ENCODE measurements around the gene HSF5. TPM values are rescaled to one million over a fixed set of nuclear protein-coding genes. Genes with fewer than 3 reads are reported as not detected.
A peak's percentile ranks its signal among the peaks of the same experiment; 100 is the strongest.
"Not testable (repeated sequence)": the region's sequence is repeated elsewhere in the genome, so short reads cannot be mapped to it uniquely, and the experiment has no call there.

The HSF5 gene
- polyA plus RNA-seq, 3 donors, result 0.07 TPM; not detected in 2

DNA sequence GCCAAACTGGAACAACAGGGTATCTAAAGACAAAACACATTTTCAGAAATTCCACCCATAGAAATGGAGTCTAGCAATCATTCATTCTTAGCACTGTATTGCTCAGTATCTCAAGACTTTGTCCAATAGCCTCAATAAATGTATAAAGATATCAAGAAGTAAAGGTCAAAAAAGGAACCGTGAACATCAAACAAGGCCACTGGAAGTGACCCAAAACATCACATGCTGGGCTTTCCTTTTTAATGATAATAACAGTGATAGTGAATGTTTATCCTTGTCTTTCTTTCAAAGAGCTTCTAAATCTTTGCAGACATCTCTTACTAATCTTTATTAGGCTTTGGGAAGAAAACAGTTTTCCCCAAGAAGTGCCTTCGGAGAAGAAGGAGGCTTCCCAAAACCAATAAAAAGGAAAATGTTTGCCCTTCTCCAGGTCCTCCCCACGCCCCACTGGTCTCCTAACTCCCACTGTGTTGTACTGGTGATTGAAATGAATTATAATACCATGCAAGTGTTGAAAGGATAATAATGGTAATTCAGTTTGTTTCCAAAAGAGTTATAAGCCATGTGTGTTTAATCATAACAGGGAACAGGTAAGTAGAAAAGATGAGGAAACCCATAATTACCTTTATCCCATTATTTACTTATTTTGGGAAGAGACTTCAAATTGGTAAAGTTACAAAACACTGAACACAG lies 89.5 kb downstream of the HSF5 start:
- intact Hi-C loops (cut with micrococcal nuclease), result no loop called here
- no peaks in the 10 kb centered on the region for H3K9me3 ChIP-seq (replicated peaks in 1 of 2; ENCODE audit: control insufficient read depth in 1 of 2, insufficient read depth in 1 of 2, low read length in 2 of 2)
- H3K27me3 Mint-ChIP-seq (ENCODE audit: low read depth in 3 of 3), result peaks cover 6 to 30% (median 10%) of the 10 kb centered on the region in 3 donors
- no peaks in the 10 kb centered on the region for H3K4me1 ChIP-seq (ENCODE audit: control insufficient read depth in 1 of 2, insufficient read depth in 2 of 2, low read length in 2 of 2)
- DNase-seq, result no peak
- H3K4me1 Mint-ChIP-seq, result no peaks in the 10 kb centered on the region
- H3K36me3 Mint-ChIP-seq, result no peaks in the 10 kb centered on the region
- TF ChIP-seq CTCF (IDR thresholded peaks at IDR 0.05), result no peak
- no CpG with 5 or more reads among the region's 3 CpGs for WGBS (ENCODE audit: insufficient coverage)
- no peak overlapping the region for H3K4me2 ChIP-seq (replicated peaks; ENCODE audit: extremely low read depth, low read length, poor library complexity, severe bottlenecking)
- H2AFZ ChIP-seq (ENCODE audit: insufficient read depth, low read depth, low read length, poor library complexity, severe bottlenecking), result no peak overlapping the region
- peak overlapping the region in 1 of 2 donors; percentile 10 for H3K4me3 Mint-ChIP-seq
- peaks cover 0 to 2% (median 0%) of the 10 kb centered on the region in 7 donors for H3K9me3 Mint-ChIP-seq
- H3K79me2 ChIP-seq (ENCODE audit: insufficient read depth, low read length), result no peaks in the 10 kb centered on the region
- no peak overlapping the region for H3K9ac ChIP-seq (ENCODE audit: insufficient read depth, low read length, poor library complexity, severe bottlenecking)
- no peak overlapping the region for H3K27ac ChIP-seq (ENCODE audit: low read depth in 1 of 2, low read length in 2 of 2)
- H3K27me3 ChIP-seq (ENCODE audit: control insufficient read depth in 2 of 2, insufficient read depth in 2 of 2, low read length in 2 of 2), result peaks cover 0 to 6% of the 10 kb centered on the region in 2 donors
- H3K4me3 ChIP-seq (replicated peaks in 1 of 3; ENCODE audit: low read depth in 2 of 3, low read length in 3 of 3), result no peak overlapping the region
- no peak overlapping the region for H3K27ac Mint-ChIP-seq
- H4K20me1 ChIP-seq (ENCODE audit: insufficient read depth, low read length), result no peaks in the 10 kb centered on the region
- H3K36me3 ChIP-seq (replicated peaks in 1 of 2; ENCODE audit: control insufficient read depth in 1 of 2, insufficient read depth in 2 of 2, low read length in 2 of 2), result no peaks in the 10 kb centered on the region

DNA sequence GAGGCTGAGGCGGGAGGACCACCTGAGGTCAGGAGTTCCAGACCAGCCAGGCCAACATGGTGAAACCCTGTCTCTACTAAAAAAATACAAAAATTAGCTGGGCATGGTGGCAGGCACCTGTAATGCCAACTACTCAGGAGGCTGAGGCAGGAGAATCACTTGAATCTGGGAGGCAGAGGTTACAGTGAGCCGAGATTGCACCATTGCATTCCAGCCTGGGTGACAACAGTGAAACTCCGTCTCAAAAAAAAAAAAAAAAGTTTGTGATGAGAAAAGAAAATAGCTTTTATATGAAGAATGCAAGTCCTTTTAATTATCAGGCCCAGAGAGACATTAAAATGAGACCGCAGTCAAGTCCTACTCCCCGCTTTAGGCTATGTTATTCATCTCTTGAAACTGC lies 90.8 kb downstream of the HSF5 start:
- DNase-seq; H3K79me2 ChIP-seq (ENCODE audit: insufficient read depth, low read length); H3K9me3 ChIP-seq (replicated peaks in 1 of 2; ENCODE audit: control insufficient read depth in 1 of 2, insufficient read depth in 1 of 2, low read length in 2 of 2); H2AFZ ChIP-seq (ENCODE audit: insufficient read depth, low read depth, low read length, poor library complexity, severe bottlenecking); H3K4me3 Mint-ChIP-seq; H4K20me1 ChIP-seq (ENCODE audit: insufficient read depth, low read length); H3K9ac ChIP-seq (ENCODE audit: insufficient read depth, low read length, poor library complexity, severe bottlenecking); H3K36me3 ChIP-seq (replicated peaks in 1 of 2; ENCODE audit: control insufficient read depth in 1 of 2, insufficient read depth in 2 of 2, low read length in 2 of 2); H3K27ac ChIP-seq (ENCODE audit: low read depth in 1 of 2, low read length in 2 of 2); H3K36me3 Mint-ChIP-seq; H3K4me2 ChIP-seq (replicated peaks; ENCODE audit: extremely low read depth, low read length, poor library complexity, severe bottlenecking); H3K4me1 ChIP-seq (ENCODE audit: control insufficient read depth in 1 of 2, insufficient read depth in 2 of 2, low read length in 2 of 2); H3K9me3 Mint-ChIP-seq; intact Hi-C loops (cut with micrococcal nuclease); H3K4me3 ChIP-seq (replicated peaks in 1 of 3; ENCODE audit: low read depth in 2 of 3, low read length in 3 of 3); H3K27me3 ChIP-seq (ENCODE audit: control insufficient read depth in 2 of 2, insufficient read depth in 2 of 2, low read length in 2 of 2); H3K27ac Mint-ChIP-seq; H3K4me1 Mint-ChIP-seq: not testable (repeated sequence)
- 100% methylated on average over 1 of the region's 5 CpGs for WGBS (ENCODE audit: insufficient coverage)
- H3K27me3 Mint-ChIP-seq (ENCODE audit: low read depth in 3 of 3), result peaks cover 6 to 30% (median 6%) of the 10 kb centered on the region in 3 donors

Measured in CD14-positive monocyte (primary cell).